HG02571 (cell line): ENCODE data around the gene SLC12A8.

Experiments
- ATAC-seq: cut with Tn5 transposase; IDR thresholded peaks from one replicate; pipeline ENCODE4 v1.9.1; 2021; ENCODE audit warnings: mild to moderate bottlenecking, moderate library complexity; ENCODE audit not compliant: unreplicated experiment

SLC12A8 gene

DNA sequence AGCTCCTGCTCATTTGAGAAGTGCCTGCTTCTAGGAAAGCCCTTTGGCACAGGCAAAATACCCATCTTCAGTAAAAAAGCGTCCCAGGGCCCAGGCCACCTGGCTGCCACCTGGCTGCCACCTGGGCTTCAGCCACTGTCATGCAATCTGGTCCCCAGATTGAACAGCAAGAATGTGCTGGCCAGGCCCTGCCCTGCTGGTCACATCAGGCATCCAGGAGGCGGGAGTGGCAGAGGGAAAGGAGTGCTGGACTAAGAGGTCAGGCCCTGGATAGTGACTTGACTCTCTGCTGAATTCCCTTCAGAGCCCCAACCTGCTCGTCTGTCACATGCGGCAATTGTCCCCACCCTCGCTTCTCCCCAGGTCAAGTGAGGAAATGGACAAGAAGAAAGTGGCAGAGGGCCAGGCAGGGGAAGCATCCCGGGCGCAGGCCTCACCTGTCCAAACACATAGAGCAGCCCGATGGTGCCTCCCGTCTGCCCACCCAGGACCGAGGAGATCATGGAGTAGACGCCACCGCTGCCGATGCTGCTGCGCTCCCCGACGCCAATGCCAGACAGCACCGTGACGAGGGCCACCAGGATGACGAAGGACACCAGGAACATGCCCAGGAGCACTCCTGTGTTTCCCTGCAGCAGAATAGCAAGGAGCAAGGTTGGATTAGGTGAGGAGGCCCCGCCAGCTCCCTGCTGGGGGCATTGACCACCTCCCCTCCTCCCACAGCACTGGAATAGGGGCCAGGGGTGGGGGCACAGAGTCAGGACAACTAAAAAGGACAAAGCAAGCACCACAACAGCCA is 25.5 kb downstream of the SLC12A8 start:
- ATAC-seq = peak; percentile 11

- peak; percentile 71 for ATAC-seq
Observed at GRCh38 chr3:125186261-125186787, 26.2 kb downstream of the SLC12A8 start.

GRCh38 chr3:125185805-125186204 is 26.7 kb downstream of the SLC12A8 start:
- ATAC-seq = peak; percentile 14

DNA sequence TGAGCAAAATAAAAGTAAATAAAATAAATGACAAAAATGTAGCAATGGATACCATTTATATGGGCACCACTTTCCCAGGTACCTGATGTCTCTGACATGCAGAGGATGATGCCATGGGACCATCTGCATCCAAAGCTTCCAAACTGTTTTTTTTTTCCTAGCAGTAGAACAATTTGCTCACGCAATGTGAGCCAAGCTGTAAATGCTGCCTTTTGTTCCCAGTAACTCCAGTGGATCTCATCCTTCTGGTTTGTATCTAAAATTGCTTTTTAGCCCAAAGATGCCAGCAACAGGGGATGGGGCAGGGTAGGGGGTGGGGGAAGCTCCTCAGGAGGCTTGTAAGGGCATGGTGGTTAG is 32.7 kb downstream of the SLC12A8 start:
- ATAC-seq = no peak

GRCh38 chr3:125179143-125179883 is 33.2 kb downstream of the SLC12A8 start:
- ATAC-seq = no peak

DNA sequence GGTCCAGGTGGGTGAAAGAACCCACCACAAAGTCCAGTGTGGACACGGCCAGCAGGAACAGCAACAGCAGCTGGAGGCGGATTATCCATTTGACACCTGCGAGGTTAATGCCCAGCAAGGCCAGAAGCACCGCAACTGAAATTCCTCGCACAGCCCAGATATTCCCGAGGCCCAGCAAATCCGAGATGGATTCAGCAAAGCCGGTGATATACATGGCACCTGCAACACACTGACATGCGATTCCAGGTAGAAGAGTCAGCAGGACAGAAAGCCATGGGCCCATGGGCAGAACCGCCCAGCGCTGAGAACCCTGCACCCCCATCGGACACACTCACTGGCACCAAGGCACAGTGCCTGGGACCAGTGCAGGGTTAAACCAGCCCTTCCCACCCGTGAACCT is 34.8 kb downstream of the SLC12A8 start:
- no peak for ATAC-seq

GRCh38 chr3:125175295-125176078 is 37.1 kb downstream of the SLC12A8 start:
- ATAC-seq = no peak

- no peak for ATAC-seq
Observed at GRCh38 chr3:125172346-125172745, 40.2 kb downstream of the SLC12A8 start.

DNA sequence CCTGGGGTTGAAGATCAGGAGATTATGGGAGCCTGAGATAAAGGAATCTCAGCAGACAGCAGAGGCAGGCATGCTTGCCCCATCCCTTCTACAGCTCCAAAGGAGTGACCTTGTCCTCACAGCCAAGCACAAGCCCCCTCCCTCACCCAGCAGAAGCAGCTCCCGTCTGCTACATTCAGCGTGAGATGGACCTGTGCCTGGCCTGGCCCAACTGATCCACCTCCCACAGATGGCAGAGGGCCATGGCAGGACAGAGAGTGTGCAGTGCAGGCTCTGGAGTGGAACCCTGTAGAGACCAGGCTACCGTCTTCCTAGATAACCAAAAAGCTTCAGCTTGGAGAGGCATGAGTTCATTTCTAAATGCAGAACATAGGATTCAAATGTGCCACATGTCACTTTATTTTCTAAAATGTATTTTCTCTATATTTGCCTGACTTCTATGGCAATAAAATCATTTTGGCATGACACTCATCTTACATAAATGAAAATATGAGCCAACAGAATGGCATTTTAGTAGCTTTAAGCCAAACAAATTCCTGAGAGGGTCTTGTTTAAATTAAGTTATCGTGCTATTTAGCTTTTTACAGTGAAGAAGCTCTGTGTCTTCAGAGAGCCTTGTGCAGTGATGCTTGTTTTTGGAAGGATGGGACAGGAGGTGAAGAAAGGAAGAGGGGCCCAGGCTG is 43.7 kb downstream of the SLC12A8 start:
- no peak for ATAC-seq

- ATAC-seq = no peak
Observed at GRCh38 chr3:125166599-125167136, 45.9 kb downstream of the SLC12A8 start.

GRCh38 chr3:125165948-125166553 is 46.5 kb downstream of the SLC12A8 start:
- no peak for ATAC-seq

GRCh38 chr3:125165189-125165947 is 47.2 kb downstream of the SLC12A8 start:
- no peak for ATAC-seq

DNA sequence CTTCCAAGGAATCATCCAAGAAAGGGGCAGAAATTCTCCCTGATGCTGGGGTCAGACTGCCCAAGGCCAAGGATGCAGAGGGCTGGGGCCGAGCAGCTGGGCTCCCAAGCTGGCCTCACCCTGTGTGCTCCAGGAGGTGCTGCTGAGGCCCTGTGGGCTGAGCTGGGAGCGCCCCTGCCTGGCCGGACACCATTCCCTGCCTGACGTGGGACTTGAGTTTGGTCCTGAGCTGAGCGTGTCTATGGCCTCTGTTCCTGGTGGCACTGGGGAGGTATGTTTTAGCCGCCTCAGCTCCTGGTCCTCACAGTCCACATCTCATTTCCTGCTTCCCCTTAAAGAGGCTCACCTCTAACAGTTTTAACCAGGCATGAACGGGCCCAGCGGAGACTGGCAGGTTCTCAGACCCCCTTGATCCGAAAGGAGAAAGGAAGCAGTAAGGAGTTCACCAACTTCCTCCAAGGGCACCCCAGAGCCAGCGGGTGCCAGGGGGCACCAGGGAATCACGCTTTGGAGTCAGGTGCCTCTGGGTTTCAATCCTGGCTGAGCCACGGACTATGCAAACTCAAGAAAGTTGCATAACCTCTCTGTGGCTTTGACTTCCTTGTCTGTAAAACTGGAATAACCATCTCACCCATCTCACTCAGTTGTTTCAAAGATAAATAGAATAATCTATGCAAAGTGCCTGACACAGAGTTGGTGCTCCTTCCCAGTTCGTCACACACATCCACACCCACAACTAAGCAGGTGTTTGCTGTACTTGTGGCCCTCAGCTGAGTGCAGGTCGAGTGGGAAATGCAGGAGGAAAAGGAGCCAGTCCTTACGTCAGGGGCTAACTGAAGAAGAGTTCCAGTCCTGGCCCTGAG is 48.6 kb downstream of the SLC12A8 start:
- ATAC-seq = no peak

GRCh38 chr3:125161607-125162219 is 50.8 kb downstream of the SLC12A8 start:
- ATAC-seq = no peak

DNA sequence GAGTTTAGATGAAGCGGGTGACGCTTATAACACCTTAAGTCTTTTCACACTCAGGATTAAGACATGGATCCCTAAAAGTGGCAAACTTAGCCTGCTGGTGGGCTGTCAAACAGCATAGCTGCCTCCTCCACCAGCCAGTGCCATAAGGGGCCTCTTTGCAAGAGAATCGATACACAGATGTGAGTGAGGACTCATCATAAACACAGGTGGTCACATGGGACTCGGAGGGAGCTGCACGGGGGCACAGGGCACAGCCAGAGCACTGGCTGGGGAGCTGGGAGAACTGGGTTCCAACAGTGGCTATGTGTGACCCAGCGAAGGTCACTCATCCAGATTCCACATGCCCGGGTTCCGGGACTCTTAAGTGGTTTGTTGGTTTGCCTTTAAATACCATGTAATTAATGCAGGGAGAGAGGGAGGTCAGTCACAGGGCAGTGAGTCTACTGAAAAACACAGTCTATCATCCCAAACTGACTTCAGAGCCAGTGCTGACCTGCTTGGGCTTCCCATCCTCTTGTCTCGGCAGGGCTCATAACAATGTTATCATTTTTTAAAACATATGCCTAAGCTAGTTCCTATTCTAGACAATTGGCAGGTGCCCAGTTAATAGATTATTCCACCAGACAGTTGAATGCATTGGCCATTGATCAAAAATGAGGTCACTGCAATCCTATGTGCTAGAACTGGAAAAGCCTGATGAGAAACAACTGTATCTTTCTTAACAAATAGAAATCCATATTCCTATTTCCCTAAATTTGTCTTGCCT is 51.8 kb downstream of the SLC12A8 start:
- ATAC-seq = no peak

- no peak for ATAC-seq
Observed at GRCh38 chr3:125157183-125157582, 55.4 kb downstream of the SLC12A8 start.

GRCh38 chr3:125156456-125156855 is 56.1 kb downstream of the SLC12A8 start:
- ATAC-seq = no peak
